ENCODE results near the gene PNMT.
"Not testable (repeated sequence)": the region's sequence is repeated elsewhere in the genome, so short reads cannot be mapped to it uniquely, and the experiment has no call there.

Gene PNMT

DNA sequence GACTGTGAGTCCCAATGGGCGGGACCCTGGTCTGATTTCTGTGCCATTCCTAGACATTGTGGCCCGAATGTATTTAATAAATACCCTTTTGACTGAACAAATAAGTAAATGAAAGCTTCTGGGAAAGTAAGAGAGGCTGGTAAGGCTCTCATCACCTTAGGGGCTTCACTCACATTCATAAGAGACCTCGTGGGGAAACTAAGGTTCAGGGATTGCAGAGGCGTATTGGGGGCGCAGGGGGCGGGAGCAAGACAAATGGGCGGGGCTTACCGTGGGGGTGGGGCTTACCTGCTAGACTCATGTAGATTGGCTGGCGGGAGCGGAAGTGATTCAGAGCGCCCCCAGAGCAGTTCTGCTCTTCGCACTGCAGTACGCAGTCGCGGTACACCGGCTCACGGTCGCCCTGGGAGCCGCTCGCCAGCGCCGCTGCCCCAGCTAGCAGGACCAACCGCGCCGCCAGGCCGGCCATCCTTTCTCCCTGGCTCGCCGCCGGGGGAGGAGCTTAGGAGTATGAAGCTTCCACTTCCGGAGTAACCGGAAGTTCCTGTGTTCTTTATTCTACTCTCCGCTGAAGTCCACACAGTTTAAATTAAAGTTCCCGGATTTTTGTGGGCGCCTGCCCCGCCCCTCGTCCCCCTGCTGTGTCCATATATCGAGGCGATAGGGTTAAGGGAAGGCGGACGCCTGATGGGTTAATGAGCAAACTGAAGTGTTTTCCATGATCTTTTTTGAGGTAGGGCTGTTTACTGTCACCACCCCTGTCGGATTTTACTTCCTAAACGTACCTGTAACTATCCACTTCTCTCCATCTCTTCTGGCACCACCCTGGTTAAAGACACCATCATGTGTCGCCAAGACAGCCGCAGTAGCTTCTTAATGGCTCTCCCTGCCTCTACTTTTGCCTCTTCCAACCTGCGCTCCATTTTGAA lies 19.6 kb downstream of the PNMT start, which contains the start of gene PGAP3:
Gene PGAP3 (minus strand): TSS at position 512 of the 929 bp plus-strand sequence. CDS start 43 bp downstream, at position 469.
- DNase-seq (ENCODE audit: low spot score) = peak; percentile 95

DNA sequence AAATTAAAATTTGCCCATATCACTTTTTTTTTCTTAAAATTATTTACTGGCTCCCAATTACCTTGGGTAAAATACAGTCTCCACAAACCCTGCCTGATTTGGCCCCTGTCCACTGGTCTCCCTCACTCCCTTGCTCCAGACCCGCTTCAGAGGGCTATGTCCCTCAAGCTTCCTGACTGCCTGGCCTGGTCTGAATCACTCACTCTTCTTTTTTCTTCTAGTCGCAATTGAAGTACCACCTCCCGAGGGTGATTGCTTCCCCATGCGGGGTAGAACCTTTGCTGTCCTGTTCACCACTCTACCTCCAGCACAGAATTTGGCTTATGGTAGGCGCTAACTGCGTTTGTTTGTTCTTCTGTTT lies 20.2 kb downstream of the PNMT start:
- DNase-seq (ENCODE audit: low spot score) = no peak

- no peak for DNase-seq (ENCODE audit: low spot score)
These were observed 20.7 kb downstream of the PNMT start for GRCh38 chr17:39688945-39689344.

GRCh38 chr17:39694593-39694992 lies 26.3 kb downstream of the PNMT start:
- no peak for DNase-seq (ENCODE audit: low spot score)

GRCh38 chr17:39695089-39695474 lies 26.8 kb downstream of the PNMT start:
- DNase-seq (ENCODE audit: low spot score) = no peak

- no peak for DNase-seq (ENCODE audit: low spot score)
These were observed 28.5 kb downstream of the PNMT start for GRCh38 chr17:39696731-39697130.

GRCh38 chr17:39697961-39698360 lies 29.7 kb downstream of the PNMT start:
- DNase-seq (ENCODE audit: low spot score) = no peak

DNA sequence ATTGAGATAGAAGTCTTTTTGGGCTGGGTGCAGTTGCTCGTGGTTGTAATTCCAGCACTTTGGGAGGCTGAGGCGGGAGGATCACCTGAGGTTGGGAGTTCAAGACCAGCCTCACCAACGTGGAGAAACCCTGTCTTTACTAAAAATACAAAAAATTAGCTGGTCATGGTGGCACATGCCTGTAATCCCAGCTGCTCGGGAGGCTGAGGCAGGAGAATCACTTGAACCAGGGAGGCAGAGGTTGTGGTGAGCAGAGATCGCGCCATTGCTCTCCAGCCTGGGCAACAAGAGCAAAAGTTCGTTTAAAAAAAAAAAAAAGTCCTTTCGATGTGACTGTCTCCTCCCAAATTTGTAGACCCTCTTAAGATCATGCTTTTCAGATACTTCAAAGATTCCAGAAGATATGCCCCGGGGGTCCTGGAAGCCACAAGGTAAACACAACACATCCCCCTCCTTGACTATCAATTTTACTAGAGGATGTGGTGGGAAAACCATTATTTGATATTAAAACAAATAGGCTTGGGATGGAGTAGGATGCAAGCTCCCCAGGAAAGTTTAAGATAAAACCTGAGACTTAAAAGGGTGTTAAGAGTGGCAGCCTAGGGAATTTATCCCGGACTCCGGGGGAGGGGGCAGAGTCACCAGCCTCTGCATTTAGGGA lies 31.0 kb downstream of the PNMT start:
- DNase-seq (ENCODE audit: low spot score) = not testable (repeated sequence)

GRCh38 chr17:39699818-39700147 lies 31.5 kb downstream of the PNMT start, which contains the start of gene ERBB2:
TSS of gene ERBB2 (plus strand) at chr17:39700064. CDS start at chr17:39700239, 175 bp downstream.
- DNase-seq (ENCODE audit: low spot score) = peak; percentile 72

DNA sequence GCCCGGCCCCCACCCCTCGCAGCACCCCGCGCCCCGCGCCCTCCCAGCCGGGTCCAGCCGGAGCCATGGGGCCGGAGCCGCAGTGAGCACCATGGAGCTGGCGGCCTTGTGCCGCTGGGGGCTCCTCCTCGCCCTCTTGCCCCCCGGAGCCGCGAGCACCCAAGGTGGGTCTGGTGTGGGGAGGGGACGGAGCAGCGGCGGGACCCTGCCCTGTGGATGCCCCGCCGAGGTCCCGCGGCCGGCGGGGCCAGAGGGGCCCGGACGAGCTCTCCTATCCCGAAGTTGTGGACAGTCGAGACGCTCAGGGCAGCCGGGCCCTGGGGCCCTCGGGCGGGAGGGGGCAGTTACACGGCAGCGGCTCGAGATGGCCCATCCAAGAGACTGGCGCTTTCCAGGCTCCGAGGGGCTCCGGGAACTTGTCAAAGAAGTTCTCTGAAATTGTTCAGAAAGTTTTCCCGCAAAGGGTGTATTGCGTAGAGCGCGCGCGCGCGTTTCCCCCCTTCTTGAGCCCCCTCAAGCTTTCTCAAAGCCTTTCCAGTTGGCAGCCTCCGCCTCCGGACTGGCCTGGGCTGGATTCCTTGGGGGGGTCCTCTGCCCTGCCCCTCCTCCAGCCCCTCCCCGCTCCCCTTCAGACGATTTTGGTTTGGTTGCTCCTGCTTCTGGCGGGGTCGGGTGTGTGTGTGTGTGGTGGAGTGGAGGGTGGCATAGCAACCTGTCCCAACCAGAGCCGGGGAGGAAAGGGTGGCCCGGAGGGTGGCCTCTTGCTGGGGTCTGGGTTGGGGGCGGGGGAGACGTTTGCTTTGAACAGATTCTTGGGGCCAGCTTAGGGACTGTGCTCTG lies 32.1 kb downstream of the PNMT start:
- DNase-seq (ENCODE audit: low spot score) = no peak

GRCh38 chr17:39701012-39701783 lies 32.9 kb downstream of the PNMT start:
- no peak for DNase-seq (ENCODE audit: low spot score)

DNA sequence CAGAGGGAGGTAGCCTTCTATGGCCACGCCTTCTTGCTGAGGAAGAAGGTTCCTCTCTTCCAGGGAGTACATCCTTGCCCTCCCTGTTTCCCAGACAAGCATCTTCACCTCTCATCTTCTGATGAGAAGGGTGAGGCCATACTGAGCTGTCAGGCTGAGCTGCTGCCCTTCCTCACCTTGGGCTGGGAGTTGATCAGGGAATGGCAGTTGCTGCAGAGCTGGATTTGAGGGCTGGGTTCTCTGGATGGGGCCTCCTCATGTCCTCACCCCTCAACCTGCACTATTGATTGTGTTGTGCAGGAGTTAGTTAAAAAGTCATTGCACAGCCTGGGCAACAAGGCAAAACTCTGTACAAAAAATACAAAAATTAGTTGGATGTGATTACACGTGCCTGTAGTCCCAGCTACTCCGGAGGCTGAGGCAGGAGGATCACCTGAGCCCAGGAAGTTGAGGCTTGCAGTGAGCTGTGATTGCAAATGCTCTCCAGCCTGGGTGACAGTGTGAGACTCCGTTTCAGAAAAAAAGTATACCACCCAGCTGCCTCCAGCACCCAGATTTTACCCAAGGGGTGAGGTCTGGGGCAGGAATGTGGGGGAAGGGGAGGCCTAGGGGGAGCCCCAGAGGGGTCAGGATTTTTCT lies 33.6 kb downstream of the PNMT start:
- no peak for DNase-seq (ENCODE audit: low spot score)

DNA sequence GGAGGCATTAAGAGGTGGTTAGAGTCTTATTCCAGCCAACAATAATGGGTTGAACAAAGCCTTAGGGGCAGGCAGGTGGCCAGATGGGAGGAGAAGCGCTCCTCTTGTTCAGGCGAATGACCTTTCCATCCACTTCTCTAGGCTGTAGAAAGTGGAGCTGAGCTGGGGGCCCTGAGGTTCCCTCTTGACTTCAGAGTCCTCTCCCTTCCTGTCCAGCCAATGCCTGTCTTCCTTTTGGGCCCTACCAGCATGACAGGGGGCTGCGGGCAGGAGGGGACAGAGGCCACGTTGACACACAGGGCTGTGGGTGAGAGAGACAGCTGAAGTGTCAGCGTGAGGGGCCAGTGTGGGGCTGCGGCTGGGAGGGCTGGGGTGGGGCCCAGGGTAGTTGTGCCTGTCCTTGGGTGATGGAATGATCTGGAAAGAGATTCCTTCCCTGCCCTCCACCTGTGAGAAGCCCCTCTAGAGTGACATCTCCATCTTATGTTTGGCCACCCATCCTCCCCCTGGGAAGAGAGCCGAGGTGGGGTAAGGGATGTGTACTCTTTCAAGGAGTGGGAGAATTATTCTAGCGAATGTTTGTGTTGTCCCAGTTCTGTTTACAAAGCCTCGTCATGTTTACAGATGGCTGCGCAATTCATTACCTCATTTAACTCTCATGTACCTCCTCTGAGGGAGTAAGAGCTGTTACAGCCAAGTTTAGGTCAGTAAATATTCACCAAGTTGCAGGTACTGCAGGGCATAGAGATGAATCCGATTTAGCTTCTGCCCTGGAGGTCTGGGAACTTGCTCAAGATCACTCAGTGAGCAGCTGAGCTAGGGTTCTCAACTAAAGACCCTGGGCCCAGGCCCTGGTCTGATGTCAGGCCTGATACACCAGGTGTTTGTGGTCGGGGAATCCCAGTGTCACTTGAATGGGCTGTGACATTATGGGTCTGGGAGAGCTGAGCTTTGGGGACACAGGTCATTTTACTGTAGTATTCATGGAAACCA lies 34.9 kb downstream of the PNMT start:
- no peak for DNase-seq (ENCODE audit: low spot score)

DNA sequence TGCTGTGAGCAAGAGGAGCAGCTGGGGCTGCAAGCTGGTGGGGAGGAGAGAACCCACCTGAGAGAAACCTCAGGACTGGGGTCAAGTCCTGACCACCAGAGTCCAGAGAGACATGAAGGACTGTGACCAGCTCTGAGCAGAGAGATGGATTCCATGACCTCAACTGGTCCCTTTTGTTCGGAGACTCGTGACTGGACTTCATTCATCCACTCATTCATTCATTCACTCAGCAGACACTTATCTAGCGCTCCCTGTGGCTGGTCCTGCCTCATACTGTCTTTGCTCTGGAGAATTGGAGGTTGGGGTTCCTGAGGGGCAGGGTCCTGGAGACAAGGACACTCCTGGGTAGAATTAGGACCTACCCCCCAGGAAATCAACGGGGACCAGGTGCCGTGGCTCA lies 35.7 kb downstream of the PNMT start:
- no peak for DNase-seq (ENCODE audit: low spot score)

DNA sequence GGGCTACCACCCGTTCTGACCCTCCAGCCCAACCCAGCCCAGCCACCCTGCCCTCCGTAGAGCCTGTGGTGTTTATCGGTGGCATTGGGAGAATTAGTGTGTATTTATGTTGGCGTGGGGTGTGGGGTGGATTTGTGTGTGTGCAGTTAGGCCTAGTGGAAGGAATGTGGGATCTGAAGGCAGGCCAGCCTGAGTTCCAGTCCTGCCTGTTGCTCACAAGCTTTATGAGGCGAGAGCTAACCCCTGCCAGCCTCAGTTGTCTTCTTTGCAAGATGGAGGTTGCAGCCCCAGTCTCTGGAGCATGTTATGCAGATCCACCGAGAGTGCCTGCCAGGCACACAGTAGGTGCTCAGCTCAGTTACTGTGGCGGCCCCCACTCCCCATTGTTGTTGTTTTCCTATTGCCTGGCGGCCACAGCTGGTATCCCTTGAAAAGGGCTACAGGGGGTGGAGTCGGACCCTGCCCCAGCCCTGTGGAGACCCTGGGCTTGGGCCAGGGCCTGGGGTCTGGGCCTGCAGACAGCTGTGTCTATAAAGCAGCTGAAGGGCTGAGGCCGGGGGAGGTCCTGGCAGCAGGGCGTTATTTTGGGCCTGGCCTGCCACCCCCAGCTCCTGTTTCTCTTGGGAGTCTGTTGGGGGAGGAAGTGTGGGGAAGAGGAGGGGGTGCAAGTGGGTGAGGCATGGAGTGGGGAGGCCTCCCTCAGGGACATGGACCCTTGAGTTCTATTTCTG lies 36.7 kb downstream of the PNMT start:
- DNase-seq (ENCODE audit: low spot score) = no peak

- peak; percentile 78 for DNase-seq (ENCODE audit: low spot score)
These were observed 37.6 kb downstream of the PNMT start for GRCh38 chr17:39705786-39706348.

GRCh38 chr17:39706383-39706782 lies 38.1 kb downstream of the PNMT start:
- no peak for DNase-seq (ENCODE audit: low spot score)

DNA sequence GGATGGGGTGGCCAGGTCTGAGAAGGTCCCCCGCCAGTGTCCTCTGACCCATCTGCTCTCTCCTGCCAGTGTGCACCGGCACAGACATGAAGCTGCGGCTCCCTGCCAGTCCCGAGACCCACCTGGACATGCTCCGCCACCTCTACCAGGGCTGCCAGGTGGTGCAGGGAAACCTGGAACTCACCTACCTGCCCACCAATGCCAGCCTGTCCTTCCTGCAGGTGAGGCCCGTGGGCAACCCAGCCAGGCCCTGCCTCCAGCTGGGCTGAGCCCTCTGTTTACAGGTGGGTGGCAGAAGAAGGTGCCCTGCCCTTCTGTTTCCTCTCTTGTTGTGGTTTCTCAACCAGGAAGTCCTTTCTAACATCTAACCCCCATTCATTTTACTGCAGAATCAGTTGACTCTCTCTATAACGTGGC lies 38.7 kb downstream of the PNMT start:
- DNase-seq (ENCODE audit: low spot score) = peak; percentile 57
